ENCODE data around the gene ATG16L1.

GRCh38 chr2:233203060-233203459, 48.4 kb upstream of the ATG16L1 start:
- TF ChIP-seq EP300 (IDR thresholded peaks at IDR 0.05) (no peak), POLR2A (IDR thresholded peaks at IDR 0.05) (no peak)
